HepG2 (cell line): ENCODE data around the gene SULT1E1. TPM values are rescaled to one million over a fixed set of nuclear protein-coding genes. Genes with fewer than 3 reads are reported as not detected.
A peak's percentile ranks its signal among the peaks of the same experiment; 100 is the strongest.

Source experiments
- ATM ChIP-seq: fragments of 450-650 bp; IDR thresholded peaks from 2 replicates; pipeline ENCODE4 v1.7.1; 2017; ENCODE audit warnings: mild to moderate bottlenecking, borderline replicate concordance
- CREB1 ChIP-seq, 2 experiments: fragments of 450-650 bp in 1 of 2; IDR thresholded peaks; 2 replicates each; pipeline ENCODE4 v1.6.1; 2016 to 2017; ENCODE audit warnings: control low read depth in 1 of 2, mild to moderate bottlenecking in 1 of 2, missing compliant biosample characterization in 1 of 2, missing genetic modification characterization in 1 of 2
- FOXA3 ChIP-seq: IDR thresholded peaks from 2 replicates; pipeline ENCODE4 v1.6.1; 2016; ENCODE audit warnings: missing genetic modification reagents, missing compliant biosample characterization
- GATAD2A ChIP-seq: IDR thresholded peaks from 2 replicates; pipeline ENCODE4 v1.6.1; 2016
- HNRNPH1 ChIP-seq: fragments of 200-400 bp; formaldehyde crosslinking; optimal IDR thresholded peaks from 2 replicates; pipeline ENCODE3; 2017; ENCODE audit warnings: mild to moderate bottlenecking, low read depth, low read length
- MED8 ChIP-seq: sonication (generic); formaldehyde crosslinking; IDR thresholded peaks from 2 replicates; pipeline ENCODE4 v1.8.1; 2023; ENCODE audit warnings: mild to moderate bottlenecking, missing genetic modification reagents; ENCODE audit not compliant: insufficient replicate concordance
- ZBTB42 ChIP-seq: sonication (generic); formaldehyde crosslinking; IDR thresholded peaks from 2 replicates; pipeline ENCODE4 v1.5.0; 2020; ENCODE audit warnings: mild to moderate bottlenecking, missing genetic modification reagents
- ZNF562 ChIP-seq: sonication (generic); formaldehyde crosslinking; IDR thresholded peaks from 2 replicates; pipeline ENCODE4 v1.8.0; 2022; ENCODE audit warnings: missing genetic modification reagents, borderline replicate concordance
- ZNF607 ChIP-seq: sonication (generic); formaldehyde crosslinking; IDR thresholded peaks from 2 replicates; pipeline ENCODE4 v1.5.1; 2020; ENCODE audit warnings: missing genetic modification reagents, mild to moderate bottlenecking, borderline replicate concordance
- ZNF674 ChIP-seq: sonication (generic); formaldehyde crosslinking; IDR thresholded peaks from 2 replicates; pipeline ENCODE4 v1.5.0; 2020; ENCODE audit warnings: low read depth, mild to moderate bottlenecking, missing genetic modification reagents
- polyA plus RNA-seq, 8 experiments: library from polyadenylated mRNA; depleted of rRNA in 3 of 8; stranded (reverse) in 7 of 8; unstranded in 1 of 8; fragments of >200 nt; fragmentation: Illumina TruSeq in 4 of 8; extraction: Trizol in 4 of 8; gene quantifications; 2 replicates each; pipeline versions ENCODE4 v1.2.1 to v1.2.3, GENCODE V29; 2011 to 2016; ENCODE audit warnings: low read depth in 4 of 8, missing spikeins in 1 of 8, mixed read lengths in 1 of 8; ENCODE audit not compliant: insufficient read depth in 1 of 8
- total RNA-seq, 5 experiments: library from RNA; depleted of rRNA; stranded (reverse); fragments of >200 nt; fragmentation: Illumina TruSeq; extraction: Trizol; gene quantifications; 2 replicates each; pipeline ENCODE4 v1.2.3, GENCODE V29; 2016; ENCODE audit warnings: low read depth in 1 of 5
- TF ChIP-seq, protein P1 (sequence below): sonication (generic); formaldehyde crosslinking; IDR thresholded peaks from 2 replicates; pipeline ENCODE4 v1.5.1; 2020; ENCODE audit warnings: mild to moderate bottlenecking, missing genetic modification reagents, borderline replicate concordance
- TF ChIP-seq, protein P2 (sequence below): sonication (generic); formaldehyde crosslinking; IDR thresholded peaks from 2 replicates; pipeline ENCODE4 v1.8.0; 2022; ENCODE audit warnings: missing genetic modification reagents, mild to moderate bottlenecking, inconsistent platforms, borderline replicate concordance
- TF ChIP-seq, protein P3 (sequence below): IDR thresholded peaks from 2 replicates; pipeline ENCODE4 v1.6.1; 2016; ENCODE audit warnings: missing biosample characterization, missing genetic modification reagents, low read depth
- TF ChIP-seq, protein P4 (sequence below): sonication (generic); formaldehyde crosslinking; IDR thresholded peaks from 2 replicates; pipeline ENCODE4 v1.5.1; 2020; ENCODE audit warnings: mild to moderate bottlenecking, missing genetic modification reagents, borderline replicate concordance
- TF ChIP-seq, protein P5 (sequence below): sonication (generic); formaldehyde crosslinking; IDR thresholded peaks from 2 replicates; pipeline ENCODE4 v1.4.0; 2020; ENCODE audit warnings: missing genetic modification reagents

The SULT1E1 gene
- total and polyA plus RNA-seq, 2 of the 13 experiments (the other 11 are each of a cell fraction or from before 2014, with no cell fraction given) = 1.7 to 3.9 TPM

DNA sequence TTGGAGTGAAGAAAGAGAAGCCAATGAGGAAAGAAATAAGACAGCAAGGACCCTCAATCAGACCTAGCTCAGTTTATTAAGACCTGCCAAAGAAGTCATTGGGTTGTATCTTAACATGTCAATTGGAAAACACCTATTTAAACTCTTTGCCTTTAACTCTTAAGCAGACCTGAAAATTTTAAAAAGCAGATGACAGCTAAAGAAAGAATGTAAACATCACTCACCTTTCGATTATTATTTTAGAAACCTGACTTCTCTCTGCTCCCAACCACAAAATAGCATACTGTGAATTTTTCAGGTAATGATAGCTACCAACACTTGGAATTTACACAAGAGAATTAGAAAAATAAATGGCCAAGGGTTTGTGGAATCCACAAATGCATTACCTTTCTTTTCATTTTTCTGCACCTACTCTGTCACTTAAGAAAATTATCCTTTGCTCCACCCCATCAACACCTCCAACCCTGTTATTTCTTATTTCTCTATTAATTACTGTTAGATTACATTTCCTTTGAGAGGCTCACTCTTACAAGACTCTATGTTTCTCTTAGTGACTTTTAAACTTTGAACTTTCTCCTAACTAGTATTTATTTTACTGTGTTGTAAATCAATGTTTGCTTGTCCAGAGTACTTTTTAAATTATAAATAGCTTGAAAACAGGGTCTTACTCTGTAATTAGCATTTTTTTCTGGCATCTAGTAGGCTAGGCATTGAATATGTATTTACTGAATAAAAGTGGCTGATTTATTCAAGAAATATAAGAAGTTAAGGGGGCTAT is 765 bp upstream of the SULT1E1 start (continued):
- TF ChIP-seq, protein P1, sequence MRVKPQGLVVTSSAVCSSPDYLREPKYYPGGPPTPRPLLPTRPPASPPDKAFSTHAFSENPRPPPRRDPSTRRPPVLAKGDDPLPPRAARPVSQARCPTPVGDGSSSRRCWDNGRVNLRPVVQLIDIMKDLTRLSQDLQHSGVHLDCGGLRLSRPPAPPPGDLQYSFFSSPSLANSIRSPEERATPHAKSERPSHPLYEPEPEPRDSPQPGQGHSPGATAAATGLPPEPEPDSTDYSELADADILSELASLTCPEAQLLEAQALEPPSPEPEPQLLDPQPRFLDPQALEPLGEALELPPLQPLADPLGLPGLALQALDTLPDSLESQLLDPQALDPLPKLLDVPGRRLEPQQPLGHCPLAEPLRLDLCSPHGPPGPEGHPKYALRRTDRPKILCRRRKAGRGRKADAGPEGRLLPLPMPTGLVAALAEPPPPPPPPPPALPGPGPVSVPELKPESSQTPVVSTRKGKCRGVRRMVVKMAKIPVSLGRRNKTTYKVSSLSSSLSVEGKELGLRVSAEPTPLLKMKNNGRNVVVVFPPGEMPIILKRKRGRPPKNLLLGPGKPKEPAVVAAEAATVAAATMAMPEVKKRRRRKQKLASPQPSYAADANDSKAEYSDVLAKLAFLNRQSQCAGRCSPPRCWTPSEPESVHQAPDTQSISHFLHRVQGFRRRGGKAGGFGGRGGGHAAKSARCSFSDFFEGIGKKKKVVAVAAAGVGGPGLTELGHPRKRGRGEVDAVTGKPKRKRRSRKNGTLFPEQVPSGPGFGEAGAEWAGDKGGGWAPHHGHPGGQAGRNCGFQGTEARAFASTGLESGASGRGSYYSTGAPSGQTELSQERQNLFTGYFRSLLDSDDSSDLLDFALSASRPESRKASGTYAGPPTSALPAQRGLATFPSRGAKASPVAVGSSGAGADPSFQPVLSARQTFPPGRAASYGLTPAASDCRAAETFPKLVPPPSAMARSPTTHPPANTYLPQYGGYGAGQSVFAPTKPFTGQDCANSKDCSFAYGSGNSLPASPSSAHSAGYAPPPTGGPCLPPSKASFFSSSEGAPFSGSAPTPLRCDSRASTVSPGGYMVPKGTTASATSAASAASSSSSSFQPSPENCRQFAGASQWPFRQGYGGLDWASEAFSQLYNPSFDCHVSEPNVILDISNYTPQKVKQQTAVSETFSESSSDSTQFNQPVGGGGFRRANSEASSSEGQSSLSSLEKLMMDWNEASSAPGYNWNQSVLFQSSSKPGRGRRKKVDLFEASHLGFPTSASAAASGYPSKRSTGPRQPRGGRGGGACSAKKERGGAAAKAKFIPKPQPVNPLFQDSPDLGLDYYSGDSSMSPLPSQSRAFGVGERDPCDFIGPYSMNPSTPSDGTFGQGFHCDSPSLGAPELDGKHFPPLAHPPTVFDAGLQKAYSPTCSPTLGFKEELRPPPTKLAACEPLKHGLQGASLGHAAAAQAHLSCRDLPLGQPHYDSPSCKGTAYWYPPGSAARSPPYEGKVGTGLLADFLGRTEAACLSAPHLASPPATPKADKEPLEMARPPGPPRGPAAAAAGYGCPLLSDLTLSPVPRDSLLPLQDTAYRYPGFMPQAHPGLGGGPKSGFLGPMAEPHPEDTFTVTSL (CRISPR knock-in tag) = peak; percentile 78; the same call in 1 of the 2 replicates
- TF ChIP-seq, protein P2, sequence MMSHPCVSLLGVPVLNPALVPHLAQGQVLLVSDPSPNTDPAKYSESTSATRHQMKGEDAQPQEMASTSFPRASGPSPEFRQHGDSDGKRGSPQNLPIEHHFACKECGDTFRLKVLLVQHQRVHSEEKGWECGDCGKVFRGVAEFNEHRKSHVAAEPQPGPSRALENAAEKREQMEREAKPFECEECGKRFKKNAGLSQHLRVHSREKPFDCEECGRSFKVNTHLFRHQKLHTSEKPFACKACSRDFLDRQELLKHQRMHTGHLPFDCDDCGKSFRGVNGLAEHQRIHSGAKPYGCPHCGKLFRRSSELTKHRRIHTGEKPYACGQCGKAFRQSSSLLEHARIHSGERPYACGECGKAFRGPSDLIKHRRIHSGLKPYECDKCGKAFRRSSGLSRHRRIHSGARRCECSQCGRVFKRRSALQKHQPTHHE = no peak
- TF ChIP-seq CREB1 (IDR thresholded peaks at IDR 0.05) (no peak), CREB1 (CRISPR knock-in tag; IDR thresholded peaks at IDR 0.05) (0 out of 2 replicates have a peak, but pooled peaks have one; percentile 15), MED8 (CRISPR knock-in tag) (no peak), ZNF562 (CRISPR knock-in tag) (no peak), ZNF607 (CRISPR knock-in tag) (no peak), GATAD2A (CRISPR knock-in tag) (peak; percentile 62), FOXA3 (CRISPR knock-in tag) (peak; percentile 20; the same call in 1 of the 2 replicates), HNRNPH1 (no peak), ZNF674 (no peak), ATM (no peak), ZBTB42 (no peak)
- TF ChIP-seq, protein P3, sequence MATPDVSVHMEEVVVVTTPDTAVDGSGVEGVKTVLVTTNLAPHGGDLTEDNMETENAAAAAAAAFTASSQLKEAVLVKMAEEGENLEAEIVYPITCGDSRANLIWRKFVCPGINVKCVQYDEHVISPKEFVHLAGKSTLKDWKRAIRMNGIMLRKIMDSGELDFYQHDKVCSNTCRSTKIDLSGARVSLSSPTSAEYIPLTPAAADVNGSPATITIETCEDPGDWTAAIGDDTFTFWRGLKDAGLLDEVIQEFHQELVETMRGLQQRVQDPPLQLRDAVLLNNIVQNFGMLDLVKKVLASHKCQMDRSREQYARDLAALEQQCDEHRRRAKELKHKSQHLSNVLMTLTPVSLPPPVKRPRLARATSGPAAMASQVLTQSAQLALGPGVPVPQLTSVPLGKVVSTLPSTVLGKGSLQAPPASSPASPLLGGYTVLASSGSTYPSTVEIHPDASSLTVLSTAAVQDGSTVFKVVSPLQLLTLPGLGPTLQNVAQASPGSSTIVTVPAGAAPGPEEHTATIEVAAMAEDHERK (CRISPR knock-in tag) = no peak
- TF ChIP-seq, protein P4, sequence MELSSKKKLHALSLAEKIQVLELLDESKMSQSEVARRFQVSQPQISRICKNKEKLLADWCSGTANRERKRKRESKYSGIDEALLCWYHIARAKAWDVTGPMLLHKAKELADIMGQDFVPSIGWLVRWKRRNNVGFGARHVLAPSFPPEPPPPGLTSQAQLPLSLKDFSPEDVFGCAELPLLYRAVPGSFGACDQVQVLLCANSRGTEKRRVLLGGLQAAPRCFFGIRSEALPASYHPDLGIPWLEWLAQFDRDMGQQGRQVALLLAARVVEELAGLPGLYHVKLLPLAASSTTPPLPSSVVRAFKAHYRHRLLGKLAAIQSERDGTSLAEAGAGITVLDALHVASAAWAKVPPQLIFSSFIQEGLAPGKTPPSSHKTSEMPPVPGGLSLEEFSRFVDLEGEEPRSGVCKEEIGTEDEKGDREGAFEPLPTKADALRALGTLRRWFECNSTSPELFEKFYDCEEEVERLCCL = no peak
- TF ChIP-seq, protein P5, sequence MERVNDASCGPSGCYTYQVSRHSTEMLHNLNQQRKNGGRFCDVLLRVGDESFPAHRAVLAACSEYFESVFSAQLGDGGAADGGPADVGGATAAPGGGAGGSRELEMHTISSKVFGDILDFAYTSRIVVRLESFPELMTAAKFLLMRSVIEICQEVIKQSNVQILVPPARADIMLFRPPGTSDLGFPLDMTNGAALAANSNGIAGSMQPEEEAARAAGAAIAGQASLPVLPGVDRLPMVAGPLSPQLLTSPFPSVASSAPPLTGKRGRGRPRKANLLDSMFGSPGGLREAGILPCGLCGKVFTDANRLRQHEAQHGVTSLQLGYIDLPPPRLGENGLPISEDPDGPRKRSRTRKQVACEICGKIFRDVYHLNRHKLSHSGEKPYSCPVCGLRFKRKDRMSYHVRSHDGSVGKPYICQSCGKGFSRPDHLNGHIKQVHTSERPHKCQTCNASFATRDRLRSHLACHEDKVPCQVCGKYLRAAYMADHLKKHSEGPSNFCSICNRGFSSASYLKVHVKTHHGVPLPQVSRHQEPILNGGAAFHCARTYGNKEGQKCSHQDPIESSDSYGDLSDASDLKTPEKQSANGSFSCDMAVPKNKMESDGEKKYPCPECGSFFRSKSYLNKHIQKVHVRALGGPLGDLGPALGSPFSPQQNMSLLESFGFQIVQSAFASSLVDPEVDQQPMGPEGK (CRISPR knock-in tag) = no peak
